HL-60 (cell line): Measurements from ENCODE around the gene HARBI1.
A peak's percentile ranks its signal among the peaks of the same experiment; 100 is the strongest.

Experiments used
- DNase-seq, 2 experiments: peaks; one replicate each; pipeline ENCODE4 v3.0.0-alpha.2; 2010 to 2020; ENCODE audit warnings: low read depth in 1 of 2, low spot score in 1 of 2
- H3K27ac ChIP-seq: fragments of 250-450 bp; sonication (Bioruptor Pico); replicated peaks from 2 replicates; pipeline ENCODE4 v1.5.1; 2020; ENCODE audit warnings: mild to moderate bottlenecking, moderate library complexity
- H3K27me3 ChIP-seq: fragments of 250-450 bp; sonication (Bioruptor Pico); 2 replicates; pipeline ENCODE4 v1.5.1; 2021; ENCODE audit warnings: mild to moderate bottlenecking, moderate library complexity; ENCODE audit not compliant: insufficient read depth, poor library complexity, severe bottlenecking
- H3K4me3 ChIP-seq: replicated peaks from 2 replicates; pipeline ENCODE4 v1.5.1; 2011; ENCODE audit warnings: mild to moderate bottlenecking, control low read depth, low read length; ENCODE audit not compliant: insufficient read depth
- GABPA ChIP-seq: IDR thresholded peaks from 2 replicates; pipeline ENCODE4 v1.6.1; 2012; ENCODE audit warnings: low read depth
- POLR2AphosphoS5 ChIP-seq: IDR thresholded peaks from 2 replicates; pipeline ENCODE4 v1.6.1; 2012; ENCODE audit warnings: low read depth
- REST ChIP-seq: IDR thresholded peaks from 2 replicates; pipeline ENCODE4 v1.6.1; 2012; ENCODE audit warnings: low read depth; ENCODE audit not compliant: insufficient replicate concordance
- SPI1 ChIP-seq: IDR thresholded peaks from 2 replicates; pipeline ENCODE4 v1.6.1; 2012; ENCODE audit warnings: low read depth, mild to moderate bottlenecking, borderline replicate concordance
- TF ChIP-seq, protein P1 (sequence below): IDR thresholded peaks from one replicate; pipeline ENCODE4 v1.5.1; 2011; ENCODE audit warnings: low read length, control low read depth, inconsistent platforms; ENCODE audit not compliant: insufficient read depth

Gene HARBI1

GRCh38 chr11:46625406-46625805 is 8.4 kb upstream of the HARBI1 start:
- no peak overlapping the region for H3K27ac ChIP-seq
- TF ChIP-seq REST, result no peak
- TF ChIP-seq POLR2AphosphoS5, result no peak
- no peak for TF ChIP-seq SPI1
- TF ChIP-seq, protein P1, sequence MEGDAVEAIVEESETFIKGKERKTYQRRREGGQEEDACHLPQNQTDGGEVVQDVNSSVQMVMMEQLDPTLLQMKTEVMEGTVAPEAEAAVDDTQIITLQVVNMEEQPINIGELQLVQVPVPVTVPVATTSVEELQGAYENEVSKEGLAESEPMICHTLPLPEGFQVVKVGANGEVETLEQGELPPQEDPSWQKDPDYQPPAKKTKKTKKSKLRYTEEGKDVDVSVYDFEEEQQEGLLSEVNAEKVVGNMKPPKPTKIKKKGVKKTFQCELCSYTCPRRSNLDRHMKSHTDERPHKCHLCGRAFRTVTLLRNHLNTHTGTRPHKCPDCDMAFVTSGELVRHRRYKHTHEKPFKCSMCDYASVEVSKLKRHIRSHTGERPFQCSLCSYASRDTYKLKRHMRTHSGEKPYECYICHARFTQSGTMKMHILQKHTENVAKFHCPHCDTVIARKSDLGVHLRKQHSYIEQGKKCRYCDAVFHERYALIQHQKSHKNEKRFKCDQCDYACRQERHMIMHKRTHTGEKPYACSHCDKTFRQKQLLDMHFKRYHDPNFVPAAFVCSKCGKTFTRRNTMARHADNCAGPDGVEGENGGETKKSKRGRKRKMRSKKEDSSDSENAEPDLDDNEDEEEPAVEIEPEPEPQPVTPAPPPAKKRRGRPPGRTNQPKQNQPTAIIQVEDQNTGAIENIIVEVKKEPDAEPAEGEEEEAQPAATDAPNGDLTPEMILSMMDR, result no peak
- no peak for TF ChIP-seq GABPA
- no peak overlapping the region for H3K4me3 ChIP-seq
- no peak for DNase-seq
- no peaks in the 10 kb centered on the region for H3K27me3 ChIP-seq

DNA sequence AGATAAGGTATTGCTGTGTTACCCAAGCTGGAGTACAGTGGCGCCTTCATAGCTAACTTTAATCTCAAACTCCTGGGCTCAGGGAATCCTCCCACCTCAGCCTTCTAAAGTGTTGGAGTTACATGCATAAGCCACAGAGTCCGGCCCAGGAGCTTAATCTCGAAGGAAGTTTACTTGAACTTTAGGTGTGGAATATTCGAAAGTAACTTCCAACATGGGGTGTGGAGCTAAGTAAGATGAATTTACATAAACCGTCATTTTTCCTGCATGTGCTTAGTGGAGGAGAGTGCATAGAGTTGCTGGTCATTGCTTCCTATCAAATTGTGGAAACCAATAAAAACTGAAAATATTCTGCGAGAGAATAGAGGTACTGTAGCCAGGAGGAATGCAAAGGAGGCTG is 1.8 kb upstream of the HARBI1 start:
- no peak for TF ChIP-seq REST
- no peak for TF ChIP-seq GABPA
- TF ChIP-seq, protein P1, result no peak
- no peak for TF ChIP-seq SPI1
- DNase-seq, result no peak
- peak overlapping the region; percentile 99 for H3K27ac ChIP-seq
- H3K4me3 ChIP-seq, result peak overlapping the region; percentile 99
- H3K27me3 ChIP-seq, result no peaks in the 10 kb centered on the region

DNA sequence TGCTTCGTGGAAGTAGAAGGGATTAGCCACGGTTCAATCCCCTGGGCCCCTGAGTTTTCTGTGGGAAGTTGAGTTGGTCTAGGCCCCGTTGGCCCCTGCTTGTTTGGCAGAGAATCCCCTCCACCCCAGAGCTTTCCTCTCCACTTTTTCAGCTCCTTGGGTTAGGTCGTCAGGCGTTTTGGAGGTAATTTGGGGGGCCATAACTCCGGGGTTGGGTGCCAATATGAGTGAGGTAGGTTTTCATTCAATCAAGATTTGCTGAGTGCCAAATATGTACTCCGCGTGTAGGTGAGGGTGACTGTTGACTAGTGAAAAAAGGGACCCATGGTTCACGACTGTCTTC is 916 bp upstream of the HARBI1 start:
- TF ChIP-seq POLR2AphosphoS5 (no peak), GABPA (no peak), REST (no peak), SPI1 (no peak)
- TF ChIP-seq, protein P1, result no peak
- H3K4me3 ChIP-seq, result peak overlapping the region; percentile 99
- DNase-seq, result no peak
- H3K27me3 ChIP-seq, result no peaks in the 10 kb centered on the region
- H3K27ac ChIP-seq, result peak overlapping the region; percentile 99
